Effector memory CD8-positive, alpha-beta T cell (primary cell): ENCODE results near the gene MAGI3.

ENCODE experiments used
- ATAC-seq: fragments of 150-1000 bp; cut with Tn5 transposase; replicated peaks from 2 replicates; pipeline ENCODE4 v1.10.0; 2021; ENCODE audit warnings: mild to moderate bottlenecking, moderate library complexity
- DNase-seq, 3 experiments: peaks; one replicate each; pipeline ENCODE4 v3.0.0; 2021
- H3K27ac Mint-ChIP-seq, 2 donors: one replicate each; pipeline ENCODE4 v1.8.0; 2022; ENCODE audit warnings: mild to moderate bottlenecking in 2 of 2, mixed read lengths in 2 of 2, moderate library complexity in 2 of 2
- H3K27me3 Mint-ChIP-seq, 2 donors: one replicate each; pipeline ENCODE4 v1.8.0; 2022; ENCODE audit warnings: mixed read lengths in 2 of 2
- H3K36me3 Mint-ChIP-seq: one replicate; pipeline ENCODE4 v1.8.0; 2022; ENCODE audit warnings: mild to moderate bottlenecking, moderate library complexity, mixed read lengths; ENCODE audit not compliant: insufficient read depth
- H3K4me1 Mint-ChIP-seq, 2 donors: one replicate each; pipeline ENCODE4 v1.8.0; 2022; ENCODE audit warnings: low read depth in 2 of 2, mixed read lengths in 2 of 2
- H3K4me3 Mint-ChIP-seq, 2 donors: one replicate each; pipeline ENCODE4 v1.8.0; 2022; ENCODE audit warnings: mild to moderate bottlenecking in 2 of 2, mixed read lengths in 2 of 2, moderate library complexity in 2 of 2
- H3K9me3 Mint-ChIP-seq, 2 donors: one replicate each; pipeline ENCODE4 v1.8.0; 2022; ENCODE audit warnings: mixed read lengths in 2 of 2

The MAGI3 gene

DNA sequence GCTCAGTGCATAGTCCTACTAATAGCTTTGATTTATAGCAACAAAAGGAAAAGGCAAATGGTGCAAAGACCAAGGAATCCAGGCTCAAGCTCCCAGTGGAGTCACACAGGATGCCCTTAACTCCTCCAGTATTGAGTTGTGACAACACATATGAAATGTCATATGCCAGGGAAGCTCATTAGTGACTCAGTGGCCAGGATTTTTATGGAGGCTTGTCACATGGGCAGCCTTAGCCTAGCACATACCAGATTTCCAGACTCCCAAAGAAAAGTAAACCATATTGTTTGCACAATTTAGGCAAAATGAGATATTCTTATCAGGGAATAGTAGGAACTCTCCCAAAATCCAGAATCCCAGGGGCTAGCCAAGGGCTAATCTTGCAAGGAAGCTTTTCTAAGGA is 129.2 kb downstream of the MAGI3 start:
- Mint-ChIP-seq H3K27ac (no peak overlapping the region), H3K4me3 (no peak overlapping the region), H3K9me3 (peaks cover 4 to 9% of the 10 kb centered on the region in 2 donors), H3K4me1 (no peaks in the 10 kb centered on the region), H3K27me3 (peaks cover 16 to 17% of the 10 kb centered on the region in 2 donors), H3K36me3 (no peaks in the 10 kb centered on the region)
- ATAC-seq (no peak), DNase-seq (no peak)

DNA sequence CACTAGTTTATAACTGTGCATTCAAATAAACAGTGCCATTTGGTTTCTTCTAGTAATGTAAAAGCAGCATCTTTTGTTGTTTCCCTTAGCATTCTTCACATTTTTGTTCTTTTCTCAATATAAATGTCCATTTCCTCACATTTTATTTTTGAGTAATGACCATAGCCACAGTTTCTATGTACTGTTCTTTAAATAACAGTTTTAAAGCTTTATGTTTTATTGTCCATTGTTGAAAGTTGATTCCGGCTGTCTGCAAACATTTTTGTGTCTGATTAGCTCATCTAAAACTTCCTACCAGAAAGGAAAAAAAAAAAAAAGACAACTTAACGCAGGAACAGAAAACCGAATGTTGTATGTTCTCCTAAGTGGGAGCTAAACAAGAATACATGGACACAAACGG is 139.7 kb downstream of the MAGI3 start:
- DNase-seq (no peak), ATAC-seq (no peak)
- no peaks in the 10 kb centered on the region for H3K4me1 Mint-ChIP-seq
- no peak overlapping the region for H3K27ac Mint-ChIP-seq
- H3K36me3 Mint-ChIP-seq: no peaks in the 10 kb centered on the region
- H3K27me3 Mint-ChIP-seq: peaks cover 2 to 19% of the 10 kb centered on the region in 2 donors
- peaks cover 0 to 9% of the 10 kb centered on the region in 2 donors for H3K9me3 Mint-ChIP-seq
- no peak overlapping the region for H3K4me3 Mint-ChIP-seq

DNA sequence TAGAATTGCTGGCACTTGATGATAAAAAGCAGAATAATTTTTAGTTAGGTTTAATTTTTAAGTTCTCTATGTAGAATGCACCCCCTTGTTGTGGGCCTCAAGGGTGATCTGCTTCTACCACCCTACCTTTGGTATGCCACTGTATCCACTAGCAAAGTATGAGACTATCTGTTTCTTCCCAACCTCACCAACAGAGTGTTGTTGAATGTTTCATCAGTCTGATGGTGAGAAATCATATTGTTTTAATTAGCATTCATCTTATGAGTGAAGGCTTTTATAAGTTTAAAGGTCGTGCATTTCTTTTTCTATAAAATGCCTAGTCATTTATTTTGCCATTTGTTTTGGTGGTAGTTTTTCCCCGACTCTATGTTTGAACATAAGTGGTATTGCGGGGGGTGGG is 141.0 kb downstream of the MAGI3 start:
- DNase-seq: no peak
- no peak overlapping the region for H3K27ac Mint-ChIP-seq
- ATAC-seq: no peak
- H3K9me3 Mint-ChIP-seq: peaks cover 0 to 4% of the 10 kb centered on the region in 2 donors
- H3K4me3 Mint-ChIP-seq: no peak overlapping the region
- H3K36me3 Mint-ChIP-seq: no peaks in the 10 kb centered on the region
- peaks cover 0 to 15% of the 10 kb centered on the region in 2 donors for H3K27me3 Mint-ChIP-seq
- H3K4me1 Mint-ChIP-seq: no peaks in the 10 kb centered on the region

DNA sequence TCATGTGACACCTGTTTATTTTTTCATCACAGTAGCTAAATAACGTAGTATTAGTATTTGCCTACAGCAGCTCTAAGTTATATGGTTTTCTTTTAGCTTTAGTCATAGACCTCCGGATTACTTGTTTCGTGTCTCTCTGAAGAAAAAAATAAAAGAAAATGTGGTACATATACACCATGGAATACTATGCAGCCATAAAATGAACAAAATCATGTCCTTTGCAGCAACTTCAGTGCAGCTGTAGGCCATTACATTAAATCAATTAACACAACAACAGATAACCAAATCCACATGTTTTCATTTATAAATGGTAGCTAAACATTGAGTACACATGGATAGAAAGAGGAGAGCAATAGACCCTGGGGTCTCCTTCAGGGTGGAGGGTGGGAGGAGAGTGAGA is 142.7 kb downstream of the MAGI3 start:
- no peaks in the 10 kb centered on the region for H3K36me3 Mint-ChIP-seq

DNA sequence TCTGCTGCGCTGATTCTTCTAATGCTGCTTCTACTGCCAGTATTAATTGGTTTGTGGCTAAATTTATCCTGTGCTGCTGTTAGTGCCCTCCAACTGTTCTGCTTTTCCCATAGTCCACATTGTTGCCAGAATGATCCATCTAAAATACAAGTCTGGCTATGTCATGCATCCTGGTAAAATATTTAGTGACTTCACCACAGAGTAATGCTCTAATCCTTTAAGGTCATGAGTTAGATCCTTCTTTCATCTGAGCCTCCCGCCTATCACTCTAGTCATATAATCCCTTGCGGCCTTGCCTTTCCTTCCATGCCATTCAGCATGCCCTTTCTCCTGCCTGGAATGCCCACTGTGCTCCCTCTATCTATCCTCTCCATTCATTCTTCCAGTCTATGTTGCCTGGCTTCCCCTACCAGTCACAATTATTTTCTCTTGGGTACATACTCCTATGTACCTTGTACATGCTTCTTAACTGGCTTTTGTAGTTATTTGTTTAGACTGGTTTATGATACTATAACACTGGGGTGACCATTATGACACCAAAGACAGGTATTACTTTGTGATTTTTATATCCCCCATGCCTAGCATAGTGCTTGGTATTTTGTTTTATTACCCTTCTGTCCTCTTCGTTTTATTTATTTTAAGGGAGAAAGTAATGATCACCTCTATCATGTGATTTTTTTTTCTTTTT is 144.0 kb downstream of the MAGI3 start:
- H3K9me3 Mint-ChIP-seq: no peaks in the 10 kb centered on the region
- no peaks in the 10 kb centered on the region for H3K4me1 Mint-ChIP-seq
- ATAC-seq (no peak), DNase-seq (no peak)
- no peak overlapping the region for H3K4me3 Mint-ChIP-seq
- no peak overlapping the region for H3K27ac Mint-ChIP-seq
- H3K36me3 Mint-ChIP-seq: no peaks in the 10 kb centered on the region
- peaks cover 0 to 15% of the 10 kb centered on the region in 2 donors for H3K27me3 Mint-ChIP-seq

More for the DNA sequence above, 142.7 kb downstream of the MAGI3 start:
- Mint-ChIP-seq H3K4me1 (no peaks in the 10 kb centered on the region), H3K4me3 (no peak overlapping the region), H3K9me3 (no peaks in the 10 kb centered on the region), H3K27me3 (peaks cover 0 to 15% of the 10 kb centered on the region in 2 donors), H3K27ac (no peak overlapping the region)
- no peak for DNase-seq
- no peak for ATAC-seq

DNA sequence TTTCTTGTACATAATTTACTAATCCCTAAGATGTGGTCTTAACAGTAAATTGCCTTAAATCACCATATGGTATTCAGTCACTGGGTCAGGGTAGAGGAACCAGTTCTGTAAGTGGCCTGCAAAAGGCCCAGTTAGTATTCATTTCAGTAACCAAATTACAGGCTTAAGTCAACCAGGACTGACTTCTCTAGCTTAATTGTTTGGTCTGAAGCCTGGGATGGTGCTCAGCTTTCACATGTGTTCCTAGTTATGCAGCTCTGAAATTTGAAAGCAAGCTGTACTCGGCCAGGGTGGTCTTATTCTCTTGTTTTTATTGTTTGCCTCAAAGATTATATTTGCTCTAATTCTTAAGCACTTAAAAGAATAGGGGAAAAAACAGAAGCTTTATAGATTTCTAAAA is 144.6 kb downstream of the MAGI3 start:
- DNase-seq (no peak), ATAC-seq (no peak)
- Mint-ChIP-seq H3K4me3 (no peak overlapping the region), H3K27me3 (peaks cover 0 to 15% of the 10 kb centered on the region in 2 donors), H3K9me3 (no peaks in the 10 kb centered on the region), H3K4me1 (no peaks in the 10 kb centered on the region), H3K27ac (no peak overlapping the region), H3K36me3 (no peaks in the 10 kb centered on the region)

DNA sequence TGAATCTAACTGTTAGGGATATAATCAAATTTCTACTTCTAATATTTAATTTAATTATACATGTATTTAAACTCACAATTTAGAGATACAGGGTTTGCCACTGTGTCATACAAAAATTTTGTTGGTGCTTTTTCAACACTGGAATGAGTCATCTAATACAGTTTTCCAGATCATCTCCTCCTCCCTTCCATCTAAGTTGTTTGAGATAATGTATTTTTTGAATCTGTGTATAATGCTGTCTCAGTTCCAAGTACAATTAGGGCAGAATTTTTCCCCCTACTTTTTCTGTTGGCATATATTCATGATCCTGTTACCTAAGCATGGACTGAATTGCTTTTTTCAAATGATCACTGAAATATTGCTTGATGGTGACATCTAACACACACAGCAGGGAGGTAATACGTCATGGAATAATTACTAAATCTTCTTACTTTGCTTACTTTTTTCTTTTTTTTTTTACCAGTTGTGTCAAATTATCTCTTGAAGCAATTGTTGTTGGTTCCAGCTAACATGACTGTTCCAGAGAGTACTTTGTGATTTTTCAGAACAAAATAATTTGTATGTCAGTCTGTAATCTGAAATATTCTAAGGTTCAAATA is 146.0 kb downstream of the MAGI3 start:
- Mint-ChIP-seq H3K9me3 (no peaks in the 10 kb centered on the region), H3K27me3 (peaks cover 0 to 15% of the 10 kb centered on the region in 2 donors), H3K27ac (no peak overlapping the region), H3K4me3 (no peak overlapping the region), H3K36me3 (no peaks in the 10 kb centered on the region), H3K4me1 (no peaks in the 10 kb centered on the region)
- DNase-seq: no peak
- no peak for ATAC-seq

DNA sequence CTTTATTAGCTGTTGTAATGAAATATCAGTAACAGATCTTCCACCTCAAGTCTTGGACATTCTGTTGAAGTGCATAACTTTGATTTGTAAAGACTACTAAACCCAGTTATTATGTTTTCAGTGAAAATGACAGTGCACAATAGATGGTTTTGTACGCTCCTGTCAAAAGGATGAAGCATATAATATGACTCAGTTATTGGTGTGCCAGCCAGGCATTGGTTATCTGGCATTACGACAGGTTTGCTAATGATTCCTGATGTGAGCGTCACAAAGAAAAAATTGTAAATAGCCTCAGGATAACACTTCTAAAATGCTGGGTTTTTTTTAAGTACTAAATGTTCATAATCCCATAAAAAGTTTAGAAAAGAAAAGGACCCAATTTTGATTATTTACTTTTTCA is 147.9 kb downstream of the MAGI3 start:
- peaks cover 1% of the 10 kb centered on the region for H3K36me3 Mint-ChIP-seq
- no peak overlapping the region for H3K4me3 Mint-ChIP-seq
- H3K4me1 Mint-ChIP-seq: no peaks in the 10 kb centered on the region
- ATAC-seq (no peak), DNase-seq (no peak)
- H3K27me3 Mint-ChIP-seq: peaks cover 8 to 18% of the 10 kb centered on the region in 2 donors
- no peak overlapping the region for H3K27ac Mint-ChIP-seq
- H3K9me3 Mint-ChIP-seq: no peaks in the 10 kb centered on the region

DNA sequence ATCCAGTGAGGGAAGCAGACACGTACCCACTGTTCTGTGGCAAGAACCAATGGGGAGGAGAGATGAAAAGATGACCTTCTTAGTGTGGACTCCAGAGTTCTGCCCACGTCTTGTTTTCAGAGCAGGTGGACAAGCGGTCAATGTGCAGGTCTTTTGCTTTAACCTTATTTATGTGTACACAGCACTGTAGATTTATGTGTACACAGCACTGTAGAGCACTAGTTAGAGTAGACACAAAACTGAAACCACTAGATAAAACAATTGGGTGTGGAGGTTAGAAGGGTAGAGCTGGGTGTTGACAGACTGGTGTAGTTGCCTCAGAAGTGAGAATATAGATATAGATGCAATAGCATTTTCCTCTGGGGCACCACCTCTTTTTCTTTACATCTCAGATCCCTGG is 150.0 kb downstream of the MAGI3 start:
- Mint-ChIP-seq H3K9me3 (no peaks in the 10 kb centered on the region), H3K27ac (no peak overlapping the region), H3K4me3 (no peak overlapping the region), H3K4me1 (no peaks in the 10 kb centered on the region), H3K36me3 (peaks cover 3% of the 10 kb centered on the region), H3K27me3 (peaks cover 6 to 8% of the 10 kb centered on the region in 2 donors)
- DNase-seq: no peak
- no peak for ATAC-seq

DNA sequence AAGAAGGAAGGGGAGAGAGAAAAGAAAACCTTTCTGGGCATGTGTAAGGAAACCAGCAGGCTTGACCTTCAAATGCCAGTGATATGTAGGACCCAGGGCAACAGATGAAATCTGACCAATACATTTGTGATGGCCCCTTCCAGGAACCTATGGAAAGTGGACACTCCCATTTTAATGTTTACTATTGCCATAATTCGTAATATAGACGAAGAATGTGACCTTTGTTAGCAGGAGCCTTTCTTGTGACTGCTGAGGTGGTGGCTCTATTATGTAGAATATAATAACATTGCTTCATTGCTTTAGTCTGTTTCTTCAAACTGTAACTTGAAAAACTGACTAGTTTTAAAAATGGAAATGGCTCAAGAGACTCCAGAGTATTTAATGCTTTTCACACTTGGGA is 150.8 kb downstream of the MAGI3 start:
- ATAC-seq (no peak), DNase-seq (no peak)
- Mint-ChIP-seq H3K4me1 (no peaks in the 10 kb centered on the region), H3K36me3 (peaks cover 3% of the 10 kb centered on the region), H3K9me3 (no peaks in the 10 kb centered on the region), H3K4me3 (no peak overlapping the region), H3K27me3 (peaks cover 6 to 8% of the 10 kb centered on the region in 2 donors), H3K27ac (no peak overlapping the region)

DNA sequence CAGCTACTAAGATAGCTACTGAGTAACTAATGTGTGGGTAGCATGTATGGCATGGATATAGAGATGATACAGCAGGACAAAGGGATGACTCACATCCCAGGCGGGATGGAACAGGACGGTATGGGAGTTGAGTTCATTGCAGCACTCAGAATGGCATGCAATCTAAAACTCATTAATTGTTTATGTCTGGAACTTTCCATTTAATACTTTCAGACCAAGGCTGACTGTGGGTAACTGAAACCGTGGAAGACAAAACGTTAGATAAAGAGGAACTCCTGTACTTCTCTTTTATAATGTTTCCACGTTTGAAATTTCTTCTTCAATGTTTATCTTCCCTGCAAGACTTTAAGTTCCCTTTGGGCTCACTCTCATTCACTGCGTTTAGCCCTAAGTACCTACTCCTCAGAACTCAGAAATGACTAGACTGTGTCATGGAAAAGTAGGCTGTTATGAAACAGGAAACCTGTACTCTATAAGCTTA is 151.9 kb downstream of the MAGI3 start:
- Mint-ChIP-seq H3K27ac (no peak overlapping the region), H3K4me1 (no peaks in the 10 kb centered on the region), H3K36me3 (peaks cover 5% of the 10 kb centered on the region), H3K9me3 (no peaks in the 10 kb centered on the region), H3K4me3 (no peak overlapping the region), H3K27me3 (peaks cover 6 to 8% of the 10 kb centered on the region in 2 donors)
- DNase-seq: no peak
- ATAC-seq: no peak

DNA sequence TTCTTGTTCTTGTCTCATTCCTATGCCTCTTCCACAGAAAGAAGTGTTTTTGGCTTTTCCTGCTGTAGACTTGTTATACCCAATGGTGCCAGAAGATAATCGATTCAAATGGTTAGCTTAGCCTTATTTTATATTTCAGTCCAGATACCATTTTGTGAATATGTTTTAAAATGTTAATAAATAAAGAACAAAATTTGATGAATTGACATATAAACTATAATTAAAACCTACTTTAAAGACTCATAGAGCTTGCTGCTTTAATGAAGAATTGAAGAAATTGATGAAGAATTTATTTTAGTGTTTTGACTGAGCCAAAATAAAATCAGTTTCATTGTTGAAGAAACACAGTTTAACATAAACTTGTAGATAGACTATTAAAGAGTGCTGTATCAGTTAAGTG is 152.8 kb downstream of the MAGI3 start:
- no peaks in the 10 kb centered on the region for H3K9me3 Mint-ChIP-seq
- ATAC-seq (no peak), DNase-seq (no peak)
- H3K4me1 Mint-ChIP-seq: no peaks in the 10 kb centered on the region
- H3K27me3 Mint-ChIP-seq: peaks cover 6 to 8% of the 10 kb centered on the region in 2 donors
- no peak overlapping the region for H3K27ac Mint-ChIP-seq
- H3K4me3 Mint-ChIP-seq: no peak overlapping the region
- H3K36me3 Mint-ChIP-seq: peaks cover 5% of the 10 kb centered on the region

DNA sequence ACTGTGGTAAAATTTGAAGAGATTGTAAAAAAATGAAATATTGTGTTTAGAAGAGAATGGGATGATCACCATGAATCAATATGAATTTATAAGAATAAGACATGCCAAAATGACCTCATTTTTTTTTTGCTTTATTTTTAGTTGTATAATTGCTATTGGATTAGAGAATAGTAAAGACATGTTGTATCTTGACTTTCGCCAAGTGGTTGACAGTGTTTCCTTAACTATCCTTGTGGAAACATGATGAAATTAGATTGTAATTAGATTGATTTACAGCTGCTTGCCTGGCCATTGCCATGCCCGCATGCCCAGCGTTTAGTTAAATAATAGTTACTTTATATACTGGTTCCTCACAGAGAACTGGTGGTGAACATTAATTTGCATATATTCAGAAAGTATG is 154.9 kb downstream of the MAGI3 start:
- Mint-ChIP-seq H3K9me3 (no peaks in the 10 kb centered on the region), H3K27ac (no peak overlapping the region), H3K36me3 (peaks cover 5% of the 10 kb centered on the region), H3K27me3 (peaks cover 8 to 12% of the 10 kb centered on the region in 2 donors), H3K4me3 (no peak overlapping the region), H3K4me1 (no peaks in the 10 kb centered on the region)
- DNase-seq: no peak
- no peak for ATAC-seq

DNA sequence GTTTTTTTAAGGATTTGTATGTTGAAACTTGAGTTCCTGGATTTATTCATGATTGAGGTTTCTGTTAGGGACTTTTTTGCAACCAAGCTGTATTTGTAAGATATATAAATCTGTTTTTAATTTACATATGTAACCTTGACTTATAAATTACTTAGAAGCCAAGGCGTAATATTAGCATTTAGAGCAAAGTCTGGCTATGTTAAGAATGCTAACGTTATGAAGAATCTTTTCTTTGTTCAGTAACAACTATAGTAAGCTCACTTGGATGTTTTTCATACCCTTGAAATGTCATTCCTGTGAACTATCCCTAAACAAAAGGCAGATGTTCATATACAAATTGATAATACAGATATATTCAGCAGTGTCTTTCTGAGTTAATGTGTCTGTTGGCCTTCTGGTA is 155.3 kb downstream of the MAGI3 start:
- no peak overlapping the region for H3K27ac Mint-ChIP-seq
- no peaks in the 10 kb centered on the region for H3K9me3 Mint-ChIP-seq
- H3K27me3 Mint-ChIP-seq: peaks cover 8 to 12% of the 10 kb centered on the region in 2 donors
- DNase-seq (no peak), ATAC-seq (no peak)
- peaks cover 5% of the 10 kb centered on the region for H3K36me3 Mint-ChIP-seq
- H3K4me1 Mint-ChIP-seq: no peaks in the 10 kb centered on the region
- no peak overlapping the region for H3K4me3 Mint-ChIP-seq
